Pancreas (tissue), 10 donors: ENCODE results near the gene TMEM212. TPM values are rescaled to one million over a fixed set of nuclear protein-coding genes. Genes with fewer than 3 reads are reported as not detected.

Experiments used
- ATAC-seq, 4 donors: fragments of 200-7000 bp; cut with Tn5 transposase; one replicate each; pipeline versions ENCODE4 v1.8.0 to v1.9.1; 2020; ENCODE audit warnings: mild to moderate bottlenecking in 4 of 4, moderate library complexity in 4 of 4
- DNase-seq, 6 donors: peaks; one replicate each; pipeline ENCODE4 v3.0.0-alpha.2; 2020
- FAIRE-seq: peaks from 2 replicates; lab custom pipeline; 2012; peaks lifted over from hg19 to GRCh38; lab: Jason Lieb, UNC
- H3K27ac ChIP-seq, 4 donors: fragments of 200-600 bp; sonication (generic); 1 replicate in 3 of 4; 2 replicates in 1 of 4; pipeline versions ENCODE4 v1.5.0 to v1.8.0; 2020
- H3K27me3 ChIP-seq, 4 donors: fragments of 200-600 bp; one replicate each; pipeline ENCODE4 v1.8.0; 2021
- H3K36me3 ChIP-seq, 3 donors: fragments of 200-600 bp; sonication (generic) in 1 of 3; one replicate each; pipeline versions ENCODE4 v1.5.0 to v1.8.0; 2020 to 2021
- H3K4me1 ChIP-seq, 3 donors: fragments of 200-600 bp; one replicate each; pipeline ENCODE4 v1.8.0; 2021
- H3K4me3 ChIP-seq, 4 donors: fragments of 200-600 bp; sonication (generic) in 2 of 4; one replicate each; pipeline versions ENCODE4 v1.5.0 to v1.8.0; 2020 to 2021
- H3K9me3 ChIP-seq, 4 donors: fragments of 200-600 bp; one replicate each; pipeline ENCODE4 v1.8.0; 2021
- CTCF ChIP-seq, 4 donors: fragments of 200-600 bp; sonication (generic) in 3 of 4; IDR thresholded peaks; one replicate each; pipeline versions ENCODE4 v1.5.0 to v1.8.0; 2021; ENCODE audit warnings: antibody characterized with exemption in 4 of 4
- WGBS, 2 donors: extraction: QIAGEN DNeasy Blood & Tissue Kit; methylation state at CpG; one replicate each; pipeline ENCODE4 v1.1.7; 2013; 5-methylcytosine and 5-hydroxymethylcytosine counted together
- intact Hi-C, 3 donors: fragments of 100-400 bp; cut with DNase I; formaldehyde crosslinking; loops; one replicate each; pipeline versions ENCODE4 v1.11.1 to v1.14.2; 2022
- polyA plus RNA-seq, 2 donors: library from polyadenylated mRNA; stranded (reverse); fragments of 200-250 nt; gene quantifications; one replicate each; pipeline ENCODE4 v1.2.3, GENCODE V29; 2013
- total RNA-seq, 6 donors: library from RNA; stranded (reverse); fragmentation: NEBNext Ultra II Directional in 4 of 6; extraction: Animal tissue kit (Norgen Biotek cat#: 25700) in 4 of 6; gene quantifications; one replicate each; pipeline versions ENCODE4 v1.2.1 to v1.2.4, GENCODE V29; 2021 to 2023
- donor health status: healthy with polysubstance abuse.
- donor health status: DM: no; HTN: no; CAD: no; lungs with moderate emphysema.
- donor health status: DM: no; HTN: no; CAD: no.
- donor health status: control.
- donor health status: control.
- donor health status: Bipolar disorder and iron deficiency.
- donor health status: DM: yes; HTN: yes; CAD: no.
- donor health status: DM: no; HTN: no; CAD: no.
- donor health status: DM: no; HTN: no; CAD: no.
- donor health status: DM: yes; HTN: yes; CAD: no.

Gene TMEM212
- total and polyA plus RNA-seq, 8 donors: not detected

GRCh38 chr3:171878461-171879225 is 35.5 kb downstream of the TMEM212 start:
- Histone ChIP-seq H3K4me3 (no peak overlapping the region), H3K4me1 (peaks cover 0 to 12% (median 7%) of the 10 kb centered on the region in 3 donors), H3K27me3 (no peaks in the 10 kb centered on the region), H3K36me3 (no peaks in the 10 kb centered on the region), H3K9me3 (no peaks in the 10 kb centered on the region), H3K27ac (no peak overlapping the region)
- ATAC-seq (peak in 1 of 4 donors; percentile 7), FAIRE-seq (no peak), DNase-seq (no peak)
- WGBS, 2 donors: 74 to 80% methylated on average over 4 of the region's 4 CpGs
- intact Hi-C loops: no loop called here
- no peak for TF ChIP-seq CTCF (IDR thresholded peaks at IDR 0.05)

GRCh38 chr3:171879472-171879871 is 36.3 kb downstream of the TMEM212 start:
- TF ChIP-seq CTCF (IDR thresholded peaks at IDR 0.05): no peak
- no peaks in the 10 kb centered on the region for H3K9me3 ChIP-seq
- intact Hi-C loops: no loop called here
- no peaks in the 10 kb centered on the region for H3K27me3 ChIP-seq
- no peaks in the 10 kb centered on the region for H3K36me3 ChIP-seq
- H3K4me1 ChIP-seq: peaks cover 0 to 12% (median 7%) of the 10 kb centered on the region in 3 donors
- no peak for ATAC-seq
- DNase-seq: no peak
- 91 to 93% methylated on average over 3 of the region's 3 CpGs for WGBS, 2 donors
- no peak overlapping the region for H3K27ac ChIP-seq
- FAIRE-seq: no peak
- no peak overlapping the region for H3K4me3 ChIP-seq

GRCh38 chr3:171880101-171880870 is 37.1 kb downstream of the TMEM212 start:
- H3K27ac ChIP-seq: no peak overlapping the region
- H3K27me3 ChIP-seq: no peaks in the 10 kb centered on the region
- no peaks in the 10 kb centered on the region for H3K36me3 ChIP-seq
- H3K4me3 ChIP-seq: no peak overlapping the region
- peaks cover 0 to 8% (median 7%) of the 10 kb centered on the region in 3 donors for H3K4me1 ChIP-seq
- no peak for TF ChIP-seq CTCF (IDR thresholded peaks at IDR 0.05)
- WGBS, 2 donors: 84% methylated on average over 4 of the region's 4 CpGs
- no peaks in the 10 kb centered on the region for H3K9me3 ChIP-seq
- FAIRE-seq: no peak
- intact Hi-C loops: no loop called here
- no peak for DNase-seq
- ATAC-seq: no peak

- no peak for DNase-seq
- no peaks in the 10 kb centered on the region for H3K27me3 ChIP-seq
- intact Hi-C loops: no loop called here
- FAIRE-seq: no peak
- H3K9me3 ChIP-seq: no peaks in the 10 kb centered on the region
- H3K4me1 ChIP-seq: peaks cover 0 to 8% (median 7%) of the 10 kb centered on the region in 3 donors
- no peak for ATAC-seq
- TF ChIP-seq CTCF (IDR thresholded peaks at IDR 0.05): no peak
- 86 to 91% methylated on average over 3 of the region's 3 CpGs for WGBS, 2 donors
- no peaks in the 10 kb centered on the region for H3K36me3 ChIP-seq
- H3K4me3 ChIP-seq: no peak overlapping the region
- H3K27ac ChIP-seq: no peak overlapping the region
Measured at GRCh38 chr3:171881251-171881650, 38.1 kb downstream of the TMEM212 start.
